ENCODE measurements around the gene POP5.
A peak's percentile ranks its signal among the peaks of the same experiment; 100 is the strongest.

The POP5 gene

DNA sequence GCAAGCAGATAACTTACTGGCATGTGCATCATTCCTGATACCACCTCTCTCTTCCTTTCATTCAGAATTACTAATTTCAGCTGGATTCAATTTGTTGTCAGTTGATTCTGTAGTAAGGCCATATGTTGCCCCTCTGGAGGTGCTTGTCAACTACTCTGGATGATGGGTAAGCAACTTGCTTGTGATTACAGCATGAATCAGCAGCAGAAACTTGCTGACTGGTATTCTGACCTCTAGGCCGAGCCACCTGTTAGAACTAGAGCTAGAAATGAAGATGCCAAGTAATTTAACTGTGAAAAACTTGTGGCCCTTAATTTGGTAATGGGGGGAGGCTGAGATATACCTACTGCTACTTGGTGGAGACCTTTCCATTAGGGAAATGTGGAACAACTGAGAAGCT is 41.9 kb downstream of the POP5 start:
- TF ChIP-seq, protein P1, sequence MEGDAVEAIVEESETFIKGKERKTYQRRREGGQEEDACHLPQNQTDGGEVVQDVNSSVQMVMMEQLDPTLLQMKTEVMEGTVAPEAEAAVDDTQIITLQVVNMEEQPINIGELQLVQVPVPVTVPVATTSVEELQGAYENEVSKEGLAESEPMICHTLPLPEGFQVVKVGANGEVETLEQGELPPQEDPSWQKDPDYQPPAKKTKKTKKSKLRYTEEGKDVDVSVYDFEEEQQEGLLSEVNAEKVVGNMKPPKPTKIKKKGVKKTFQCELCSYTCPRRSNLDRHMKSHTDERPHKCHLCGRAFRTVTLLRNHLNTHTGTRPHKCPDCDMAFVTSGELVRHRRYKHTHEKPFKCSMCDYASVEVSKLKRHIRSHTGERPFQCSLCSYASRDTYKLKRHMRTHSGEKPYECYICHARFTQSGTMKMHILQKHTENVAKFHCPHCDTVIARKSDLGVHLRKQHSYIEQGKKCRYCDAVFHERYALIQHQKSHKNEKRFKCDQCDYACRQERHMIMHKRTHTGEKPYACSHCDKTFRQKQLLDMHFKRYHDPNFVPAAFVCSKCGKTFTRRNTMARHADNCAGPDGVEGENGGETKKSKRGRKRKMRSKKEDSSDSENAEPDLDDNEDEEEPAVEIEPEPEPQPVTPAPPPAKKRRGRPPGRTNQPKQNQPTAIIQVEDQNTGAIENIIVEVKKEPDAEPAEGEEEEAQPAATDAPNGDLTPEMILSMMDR (conservative IDR thresholded peaks at IDR 0.05), result no peak
- peak overlapping the region; percentile 98 for H3K27ac ChIP-seq

DNA sequence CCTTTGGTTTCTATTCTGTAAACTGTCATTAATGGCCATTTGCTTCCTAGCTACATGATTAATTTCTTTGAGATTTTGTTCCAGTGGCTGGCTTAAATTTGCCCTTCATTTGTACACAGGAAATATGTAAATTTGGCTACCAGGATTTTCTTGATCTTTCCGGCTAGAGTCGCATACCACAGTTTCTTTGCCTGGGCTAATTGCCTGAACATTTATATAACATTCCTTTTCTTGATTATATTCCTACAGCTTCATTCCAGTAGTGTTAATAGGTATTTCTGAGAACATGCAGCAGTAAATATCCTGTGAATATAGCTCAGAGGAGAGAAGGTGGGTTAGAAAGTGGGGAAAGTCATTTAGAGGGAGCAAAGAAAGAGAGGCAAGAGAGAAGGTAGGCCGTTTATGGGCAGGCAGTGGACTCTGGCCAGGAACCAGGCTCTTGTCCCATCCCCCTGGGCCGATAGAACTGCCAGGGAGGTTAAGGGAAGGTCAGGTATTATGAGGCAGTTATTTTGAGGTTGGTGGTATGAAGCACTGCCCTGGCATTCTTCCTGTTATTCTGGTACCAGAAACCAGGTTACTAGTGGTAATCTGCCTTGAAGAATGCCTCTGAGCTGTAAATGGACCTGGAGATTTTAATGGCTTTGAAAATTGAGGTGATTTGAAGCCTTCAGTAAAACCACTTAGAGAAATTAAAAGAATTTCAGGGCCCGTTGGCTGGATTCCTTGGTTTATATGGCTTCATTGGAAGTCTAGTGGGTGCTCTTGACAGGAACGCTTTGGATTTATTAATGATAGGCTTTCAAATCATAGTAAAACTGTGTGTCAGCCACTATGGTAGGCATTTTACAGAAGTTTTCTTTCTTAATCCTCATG is 42.7 kb downstream of the POP5 start:
- TF ChIP-seq, protein P1 (conservative IDR thresholded peaks at IDR 0.05), result no peak
- H3K27ac ChIP-seq, result peak overlapping the region; percentile 98

DNA sequence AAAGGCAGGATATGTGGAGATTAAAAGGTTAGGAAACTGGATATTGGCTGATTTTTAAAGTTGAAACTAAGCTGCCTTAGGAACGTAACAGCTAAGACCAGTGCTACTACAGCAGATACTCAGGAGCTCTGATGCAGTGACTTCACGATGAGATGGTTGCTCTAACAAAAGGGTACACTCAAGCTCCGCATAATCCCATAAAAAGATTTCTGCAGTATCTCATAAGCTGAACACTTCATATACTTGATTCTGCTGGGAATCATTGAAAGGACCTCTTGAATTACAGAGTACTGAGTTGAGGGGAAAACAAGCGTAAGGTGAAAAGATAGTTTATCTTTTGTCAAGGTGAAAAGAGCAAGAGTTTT is 43.4 kb downstream of the POP5 start:
- H3K27ac ChIP-seq, result peak overlapping the region; percentile 98
- TF ChIP-seq, protein P1 (conservative IDR thresholded peaks at IDR 0.05), result no peak

DNA sequence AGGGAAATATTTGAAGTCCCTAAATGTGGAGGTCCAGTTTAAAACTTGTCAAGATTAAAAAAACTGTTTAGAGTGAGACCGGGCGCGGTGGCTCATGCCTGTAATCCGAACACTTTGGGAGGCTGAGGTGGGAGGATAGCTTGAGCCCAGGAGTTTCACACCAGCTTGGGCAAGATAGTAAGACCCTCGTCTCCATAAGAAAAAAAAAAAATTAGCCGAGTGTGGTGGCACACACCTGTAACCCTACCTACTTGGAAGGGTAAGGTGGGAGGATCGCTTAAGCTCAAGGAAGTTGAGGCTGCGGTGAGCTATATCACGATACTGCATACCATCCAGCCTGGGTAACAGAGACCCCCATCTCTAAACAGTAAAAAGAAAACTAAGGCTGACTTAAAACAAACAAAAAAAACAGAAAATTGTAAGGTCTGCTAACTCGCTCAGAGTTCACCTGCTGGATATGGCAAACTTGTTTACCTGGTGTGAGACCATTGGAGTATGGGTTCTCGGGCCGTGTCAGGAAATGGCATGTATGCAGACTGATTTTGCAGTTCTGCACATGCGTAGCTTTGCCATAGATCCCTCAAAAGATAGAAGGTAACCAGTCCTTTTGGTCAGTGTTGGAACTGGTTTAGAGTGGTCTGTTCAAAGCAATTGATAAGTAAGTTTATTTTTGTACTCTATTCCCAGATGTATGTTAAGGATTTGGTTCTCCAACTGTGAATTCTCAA is 45.0 kb downstream of the POP5 start:
- TF ChIP-seq, protein P1 (conservative IDR thresholded peaks at IDR 0.05), result no peak
- H3K27ac ChIP-seq, result peak overlapping the region; percentile 98

DNA sequence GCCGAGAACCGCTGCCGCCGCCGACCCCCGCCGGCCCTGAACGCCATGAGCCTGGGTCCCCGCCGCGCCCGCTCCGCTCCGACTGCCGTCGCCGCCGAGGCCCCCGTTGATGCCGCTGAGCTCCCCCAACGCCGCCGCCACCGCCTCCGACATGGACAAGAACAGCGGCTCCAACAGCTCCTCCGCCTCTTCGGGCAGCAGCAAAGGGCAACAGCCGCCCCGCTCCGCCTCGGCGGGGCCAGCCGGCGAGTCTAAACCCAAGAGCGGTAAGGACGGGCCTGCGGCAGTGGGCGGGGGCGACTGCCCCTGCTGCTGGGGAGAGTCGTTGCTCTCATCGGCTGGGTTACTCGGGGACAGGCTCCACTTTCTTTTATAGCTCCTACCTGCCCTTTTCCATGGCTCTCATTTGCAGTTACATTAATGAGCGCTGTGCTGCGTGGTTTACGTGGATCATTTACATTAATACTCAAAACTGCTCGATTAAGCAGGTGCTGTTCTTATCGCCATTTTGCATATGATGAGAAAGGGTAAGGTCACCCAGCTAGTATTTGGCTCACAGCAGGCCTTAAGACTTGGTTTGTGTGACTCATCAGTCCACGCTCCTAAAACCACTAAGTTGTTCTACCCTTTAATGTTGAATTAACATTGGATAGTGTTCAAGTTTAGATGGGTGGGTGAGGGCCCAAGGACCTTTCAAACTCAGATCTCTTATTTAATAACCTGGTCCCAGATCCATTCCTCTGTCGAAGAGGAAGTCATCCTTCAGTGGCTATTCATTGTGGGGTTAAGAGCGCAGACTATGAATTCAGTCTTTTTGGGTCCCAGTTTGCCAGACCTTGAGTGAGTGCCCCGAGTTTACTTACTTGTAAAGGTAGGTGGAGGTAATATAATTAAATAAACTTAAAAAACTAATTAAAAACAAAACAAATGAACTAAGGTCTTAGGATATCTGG is 46.2 kb downstream of the POP5 start:
- H3K27ac ChIP-seq, result peak overlapping the region; percentile 98
- TF ChIP-seq, protein P1 (conservative IDR thresholded peaks at IDR 0.05), result 0 out of 2 replicates have a peak, but pooled peaks have one; percentile 16

DNA sequence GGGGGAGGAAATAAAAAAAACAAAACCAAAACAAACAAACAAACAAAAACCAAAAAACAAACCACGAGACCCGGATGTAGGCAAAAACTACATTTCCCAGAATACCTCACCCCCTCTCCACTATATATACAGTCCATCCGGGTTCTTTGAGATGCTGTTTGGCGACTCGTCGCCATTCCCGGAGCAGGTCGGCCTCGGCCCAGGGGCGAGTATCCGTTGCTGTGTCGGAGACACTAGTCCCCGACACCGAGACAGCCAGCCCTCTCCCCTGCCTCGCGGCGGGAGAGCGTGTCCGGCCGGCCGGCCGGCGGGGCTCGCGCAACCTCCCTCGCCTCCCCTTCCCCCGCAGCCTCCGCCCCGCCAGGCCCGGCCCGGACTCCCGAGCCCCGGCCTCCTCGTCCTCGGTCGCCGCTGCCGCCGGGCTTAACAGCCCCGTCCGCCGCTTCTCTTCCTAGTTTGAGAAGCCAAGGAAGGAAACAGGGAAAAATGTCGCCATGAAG is 46.9 kb downstream of the POP5 start, which contains the start of gene RNF10:
Gene RNF10 (plus strand): TSS at position 154 of the 500 bp plus-strand sequence. CDS start 456 bp downstream, outside the sequence.
- H3K27ac ChIP-seq, result peak within 1 kb of the TSS; percentile 98
- TF ChIP-seq, protein P1 (conservative IDR thresholded peaks at IDR 0.05), result no peak
